ENCODE results near the gene ITPR2. TPM values are rescaled to one million over a fixed set of nuclear protein-coding genes. Genes with fewer than 3 reads are reported as not detected.

ITPR2 gene
- total and polyA plus RNA-seq, 2 experiments from 2014 or later, result 5.0 to 9.1 TPM

DNA sequence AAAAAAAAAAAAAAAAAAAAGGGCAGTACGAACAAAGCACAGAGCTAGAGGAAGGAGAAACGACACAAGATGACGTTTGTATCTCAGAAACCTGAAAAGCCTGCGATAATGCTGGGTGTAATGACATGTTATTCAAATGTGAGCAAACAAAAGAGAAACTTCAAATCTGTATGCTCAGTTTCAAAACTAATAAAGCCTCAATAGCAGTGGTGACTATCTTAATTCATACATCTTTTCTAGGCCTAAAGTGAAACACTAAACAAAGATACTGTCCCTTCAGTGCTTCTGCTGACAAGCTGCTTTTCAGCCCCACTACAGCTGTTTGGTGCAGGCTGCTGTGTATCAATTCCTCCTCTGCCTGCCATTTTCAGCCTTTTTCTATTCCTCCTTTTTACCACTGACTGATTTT, 15.8 kb downstream of the ITPR2 start:
- Histone ChIP-seq H3K27me3 (replicated peaks; ENCODE audit: insufficient read depth) (no peaks in the 10 kb centered on the region), H3K27ac (no peak overlapping the region), H3K4me2 (ENCODE audit: unreplicated experiment) (no peak overlapping the region), H4K20me1 (ENCODE audit: insufficient read depth) (no peaks in the 10 kb centered on the region), H3K4me3 (no peak overlapping the region), H3K79me2 (ENCODE audit: insufficient read depth) (0 out of 2 replicates have a peak, but pooled peaks cover 8% of the 10 kb centered on the region), H3K4me1 (ENCODE audit: insufficient read depth) (peaks cover 13% of the 10 kb centered on the region), H3F3A (ENCODE audit: insufficient read depth) (peaks cover 9% of the 10 kb centered on the region), H3K9me3 (ENCODE audit: low read depth) (no peaks in the 10 kb centered on the region), H3K9ac (no peak overlapping the region), H2AFZ (no peak overlapping the region), H3K9me2 (ENCODE audit: insufficient read depth) (no peaks in the 10 kb centered on the region; the same call in 1 of the 2 replicates), H3K36me3 (ENCODE audit: low read depth) (no peaks in the 10 kb centered on the region)
- DNase-seq, result no peak
- in situ Hi-C loops (cut with MboI), result no loop called here
- 93 to 96% methylated on average over 4 of the region's 4 CpGs for WGBS, 2 experiments (ENCODE audit: low coverage in 1 of 2, low lambda C conversion rate in 2 of 2, missing lambda C conversion rate in 2 of 2)
- TF ChIP-seq EZH2 (IDR thresholded peaks at IDR 0.05; ENCODE audit: insufficient read depth, poor library complexity, severe bottlenecking) (no peak), EZH2phosphoT487 (IDR thresholded peaks at IDR 0.05; ENCODE audit: insufficient read depth, low read depth) (no peak)

DNA sequence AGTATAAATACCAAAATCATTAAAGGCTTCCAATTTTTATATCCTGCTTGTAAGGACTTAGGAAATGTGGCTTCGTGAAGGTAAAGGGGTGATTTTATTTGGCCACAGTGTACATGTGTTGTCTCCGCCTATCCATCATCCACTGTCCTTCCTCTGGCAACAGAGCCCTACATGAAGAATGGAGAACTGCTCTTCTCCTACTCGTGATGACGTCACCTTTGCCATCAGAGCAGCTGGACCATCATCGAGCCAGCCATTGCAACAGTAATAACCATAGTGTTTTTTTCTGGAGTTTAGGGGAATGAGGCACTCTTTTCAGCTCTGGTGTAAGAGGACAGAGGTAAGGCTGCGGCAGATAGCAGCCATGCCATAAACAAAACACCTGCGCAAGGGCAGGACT, 19.2 kb downstream of the ITPR2 start:
- Histone ChIP-seq H3K27ac (no peak overlapping the region), H3K9me2 (ENCODE audit: insufficient read depth) (no peaks in the 10 kb centered on the region; the same call in 1 of the 2 replicates), H4K20me1 (ENCODE audit: insufficient read depth) (no peaks in the 10 kb centered on the region), H3K36me3 (ENCODE audit: low read depth) (no peaks in the 10 kb centered on the region), H3K79me2 (ENCODE audit: insufficient read depth) (no peaks in the 10 kb centered on the region), H3K27me3 (replicated peaks; ENCODE audit: insufficient read depth) (no peaks in the 10 kb centered on the region), H3K4me3 (no peak overlapping the region), H3K9ac (no peak overlapping the region), H3K4me1 (ENCODE audit: insufficient read depth) (peaks cover 18% of the 10 kb centered on the region), H2AFZ (no peak overlapping the region), H3K9me3 (ENCODE audit: low read depth) (no peaks in the 10 kb centered on the region), H3F3A (ENCODE audit: insufficient read depth) (peaks cover 17% of the 10 kb centered on the region), H3K4me2 (ENCODE audit: unreplicated experiment) (no peak overlapping the region)
- WGBS, 2 experiments (ENCODE audit: low coverage in 1 of 2, low lambda C conversion rate in 2 of 2, missing lambda C conversion rate in 2 of 2), result 89 to 93% methylated on average over 7 of the region's 7 CpGs
- DNase-seq, result no peak
- TF ChIP-seq EZH2phosphoT487 (IDR thresholded peaks at IDR 0.05; ENCODE audit: insufficient read depth, low read depth) (no peak), EZH2 (IDR thresholded peaks at IDR 0.05; ENCODE audit: insufficient read depth, poor library complexity, severe bottlenecking) (no peak)
- in situ Hi-C loops (cut with MboI), result no loop called here

DNA sequence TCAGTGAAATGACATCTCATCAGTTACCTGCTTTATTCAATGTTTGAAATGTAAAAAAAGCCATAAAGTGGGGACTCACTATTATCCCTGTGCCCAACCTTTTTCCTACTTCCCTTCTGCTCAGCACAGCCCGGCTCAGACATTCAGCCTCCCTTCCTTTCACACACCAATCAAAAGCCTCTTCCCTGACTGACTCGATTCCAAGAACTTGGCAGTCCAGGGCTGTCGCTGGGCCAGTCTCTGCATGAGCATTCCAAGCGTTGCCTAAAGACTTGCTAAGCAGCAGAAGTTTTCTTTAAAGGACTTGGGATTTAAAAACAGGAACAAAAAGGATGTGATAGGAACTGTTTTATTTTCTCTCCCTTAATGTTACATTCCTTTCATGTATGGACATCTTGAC, 22.7 kb downstream of the ITPR2 start:
- peak overlapping the region; percentile 28 for H3K9ac ChIP-seq
- peak overlapping the region; percentile 73 for H2AFZ ChIP-seq
- H3K4me3 ChIP-seq, result peak overlapping the region; percentile 56
- DNase-seq, result peak; percentile 88
- H3K27me3 ChIP-seq (replicated peaks; ENCODE audit: insufficient read depth), result no peaks in the 10 kb centered on the region
- H3K79me2 ChIP-seq (ENCODE audit: insufficient read depth), result no peaks in the 10 kb centered on the region
- no peaks in the 10 kb centered on the region for H4K20me1 ChIP-seq (ENCODE audit: insufficient read depth)
- no peak for TF ChIP-seq EZH2 (IDR thresholded peaks at IDR 0.05; ENCODE audit: insufficient read depth, poor library complexity, severe bottlenecking)
- no peak for TF ChIP-seq EZH2phosphoT487 (IDR thresholded peaks at IDR 0.05; ENCODE audit: insufficient read depth, low read depth)
- H3K9me2 ChIP-seq (ENCODE audit: insufficient read depth), result no peaks in the 10 kb centered on the region; the same call in 1 of the 2 replicates
- peaks cover 19% of the 10 kb centered on the region for H3F3A ChIP-seq (ENCODE audit: insufficient read depth)
- H3K4me2 ChIP-seq (ENCODE audit: unreplicated experiment), result peak overlapping the region; percentile 68
- H3K27ac ChIP-seq, result peak overlapping the region; percentile 60
- H3K9me3 ChIP-seq (ENCODE audit: low read depth), result no peaks in the 10 kb centered on the region
- in situ Hi-C loops (cut with MboI), result no loop called here
- peaks cover 20% of the 10 kb centered on the region for H3K4me1 ChIP-seq (ENCODE audit: insufficient read depth)
- WGBS, 2 experiments (ENCODE audit: low coverage in 1 of 2, low lambda C conversion rate in 2 of 2, missing lambda C conversion rate in 2 of 2), result 4 to 5% methylated on average over 4 of the region's 4 CpGs
- H3K36me3 ChIP-seq (ENCODE audit: low read depth), result no peaks in the 10 kb centered on the region

DNA sequence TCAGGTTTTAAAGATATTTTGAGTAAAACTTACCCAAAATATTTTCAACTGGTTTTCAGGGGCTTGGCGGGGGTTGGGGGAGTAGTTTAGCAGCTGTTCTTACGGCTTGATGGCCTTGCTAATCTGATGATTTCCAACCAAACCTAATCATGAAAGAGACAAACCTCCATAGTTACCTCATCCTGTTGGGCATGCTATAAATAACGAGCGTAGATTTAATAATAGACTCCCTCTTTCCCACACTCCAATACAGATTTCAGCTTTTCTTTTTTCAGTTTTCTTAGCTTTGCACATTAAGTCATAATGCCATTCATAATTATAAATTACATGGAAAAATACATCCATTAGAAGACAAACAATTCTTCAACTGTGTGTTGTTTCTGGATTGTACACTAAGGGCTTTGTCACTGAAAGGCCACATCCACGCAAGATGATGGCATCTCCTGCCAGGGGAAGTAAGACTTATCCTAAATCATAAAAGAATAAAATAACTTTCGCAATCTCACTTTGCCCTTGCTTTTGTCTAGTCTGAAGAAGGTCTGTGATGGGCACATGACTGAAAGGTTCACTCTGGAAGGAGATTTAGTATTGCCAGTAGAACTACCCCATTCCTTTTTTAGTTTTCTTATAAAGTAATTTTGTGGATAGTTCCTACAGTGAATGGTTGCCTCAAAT, 23.2 kb downstream of the ITPR2 start:
- Histone ChIP-seq H3K27me3 (replicated peaks; ENCODE audit: insufficient read depth) (no peaks in the 10 kb centered on the region), H3K4me1 (ENCODE audit: insufficient read depth) (peaks cover 20% of the 10 kb centered on the region), H3K9me3 (ENCODE audit: low read depth) (no peaks in the 10 kb centered on the region), H3K27ac (peak overlapping the region; percentile 60), H4K20me1 (ENCODE audit: insufficient read depth) (no peaks in the 10 kb centered on the region), H3K4me3 (0 out of 2 replicates have a peak overlapping the region, but pooled peaks have one; percentile 56), H3K9ac (peak overlapping the region; percentile 28; the same call in 1 of the 2 replicates), H3F3A (ENCODE audit: insufficient read depth) (peaks cover 19% of the 10 kb centered on the region), H3K4me2 (ENCODE audit: unreplicated experiment) (peak overlapping the region; percentile 68), H3K36me3 (ENCODE audit: low read depth) (no peaks in the 10 kb centered on the region), H2AFZ (peak overlapping the region; percentile 73), H3K79me2 (ENCODE audit: insufficient read depth) (no peaks in the 10 kb centered on the region), H3K9me2 (ENCODE audit: insufficient read depth) (no peaks in the 10 kb centered on the region; the same call in 1 of the 2 replicates)
- in situ Hi-C loops (cut with MboI), result no loop called here
- 96 to 97% methylated on average over 6 of the region's 6 CpGs for WGBS, 2 experiments (ENCODE audit: low coverage in 1 of 2, low lambda C conversion rate in 2 of 2, missing lambda C conversion rate in 2 of 2)
- TF ChIP-seq EZH2phosphoT487 (IDR thresholded peaks at IDR 0.05; ENCODE audit: insufficient read depth, low read depth), result no peak
- no peak for TF ChIP-seq EZH2 (IDR thresholded peaks at IDR 0.05; ENCODE audit: insufficient read depth, poor library complexity, severe bottlenecking)
- no peak for DNase-seq
